HepG2 (cell line): ENCODE results near the gene ERMARD. TPM values are rescaled to one million over a fixed set of nuclear protein-coding genes. Genes with fewer than 3 reads are reported as not detected.
A peak's percentile ranks its signal among the peaks of the same experiment; 100 is the strongest.

ENCODE experiments used
- AGO1 ChIP-seq: fragments of 200-400 bp; formaldehyde crosslinking; IDR thresholded peaks from 2 replicates; pipeline ENCODE4 v1.6.1; 2017; ENCODE audit warnings: mild to moderate bottlenecking, low read depth, low read length, moderate library complexity; ENCODE audit not compliant: poor library complexity, severe bottlenecking
- CENPX ChIP-seq: sonication (generic); formaldehyde crosslinking; IDR thresholded peaks from 2 replicates; pipeline ENCODE4 v1.9.0; 2021; ENCODE audit warnings: mild to moderate bottlenecking, missing genetic modification reagents, moderate library complexity
- FOSL2 ChIP-seq: sonication (generic); formaldehyde crosslinking; IDR thresholded peaks from 2 replicates; pipeline ENCODE4 v1.4.0; 2020; ENCODE audit warnings: missing genetic modification reagents
- FOXO1 ChIP-seq: sonication (generic); formaldehyde crosslinking; IDR thresholded peaks from 2 replicates; pipeline ENCODE4 v1.4.0; 2020; ENCODE audit warnings: missing genetic modification reagents
- GABPA ChIP-seq, 2 experiments: IDR thresholded peaks; 2 replicates each; pipeline ENCODE4 v1.6.1; 2011 to 2016; ENCODE audit warnings: low read depth in 2 of 2, low read length in 1 of 2, missing biosample characterization in 1 of 2, missing genetic modification characterization in 1 of 2
- GPBP1L1 ChIP-seq: sonication (generic); formaldehyde crosslinking; IDR thresholded peaks from 2 replicates; pipeline ENCODE4 v1.5.0; 2020; ENCODE audit warnings: mild to moderate bottlenecking, missing genetic modification reagents
- HOXA5 ChIP-seq: sonication (generic); formaldehyde crosslinking; IDR thresholded peaks from 2 replicates; pipeline ENCODE4 v1.4.0; 2020; ENCODE audit warnings: missing genetic modification reagents
- IRX3 ChIP-seq: sonication (generic); formaldehyde crosslinking; IDR thresholded peaks from 2 replicates; pipeline ENCODE4 v1.8.1; 2023; ENCODE audit warnings: mild to moderate bottlenecking, low read depth, missing genetic modification reagents, borderline replicate concordance
- KLF13 ChIP-seq: sonication (generic); formaldehyde crosslinking; IDR thresholded peaks from 2 replicates; pipeline ENCODE4 v1.4.0; 2020; ENCODE audit warnings: mild to moderate bottlenecking, missing genetic modification reagents
- LCORL ChIP-seq, 2 experiments: fragments of 450-650 bp in 1 of 2; sonication (generic) in 1 of 2; formaldehyde crosslinking in 1 of 2; IDR thresholded peaks; 2 replicates each; pipeline versions ENCODE4 v1.5.0 to v1.6.1; 2017 to 2020; ENCODE audit warnings: antibody characterized with exemption in 1 of 2, missing genetic modification reagents in 1 of 2
- MTA1 ChIP-seq: sonication (generic); formaldehyde crosslinking; IDR thresholded peaks from 2 replicates; pipeline ENCODE4 v1.4.0; 2020; ENCODE audit warnings: missing genetic modification reagents, mild to moderate bottlenecking, borderline replicate concordance
- RBFOX2 ChIP-seq: fragments of 200-400 bp; formaldehyde crosslinking; IDR thresholded peaks from 2 replicates; pipeline ENCODE4 v1.6.1; 2017; ENCODE audit warnings: low read depth, mild to moderate bottlenecking, low read length
- REPIN1 ChIP-seq: sonication (generic); formaldehyde crosslinking; IDR thresholded peaks from 2 replicates; pipeline ENCODE4 v1.8.0; 2022; ENCODE audit warnings: missing genetic modification reagents, low read depth, mild to moderate bottlenecking, borderline replicate concordance
- SNAPC2 ChIP-seq: sonication (generic); formaldehyde crosslinking; IDR thresholded peaks from 2 replicates; pipeline ENCODE4 v1.8.1; 2022; ENCODE audit warnings: mild to moderate bottlenecking, missing genetic modification reagents
- SOX6 ChIP-seq, 2 experiments: fragments of 450-650 bp in 1 of 2; sonication (generic) in 1 of 2; formaldehyde crosslinking in 1 of 2; IDR thresholded peaks; 2 replicates each; pipeline versions ENCODE4 v1.4.0 to v1.6.1; 2017 to 2020; ENCODE audit warnings: antibody characterized with exemption in 1 of 2, mild to moderate bottlenecking in 1 of 2, missing genetic modification reagents in 1 of 2
- TAF1 ChIP-seq: sonication (generic); formaldehyde crosslinking; IDR thresholded peaks from 2 replicates; pipeline ENCODE4 v1.4.0; 2020; ENCODE audit warnings: missing genetic modification reagents
- ZBTB8A ChIP-seq: sonication (generic); formaldehyde crosslinking; IDR thresholded peaks from 2 replicates; pipeline ENCODE4 v1.4.0; 2020; ENCODE audit warnings: mild to moderate bottlenecking, low read depth, missing genetic modification reagents, borderline replicate concordance
- ZKSCAN8 ChIP-seq: IDR thresholded peaks from 2 replicates; pipeline ENCODE4 v1.6.1; 2016; ENCODE audit warnings: borderline replicate concordance, missing genetic modification reagents, missing compliant biosample characterization
- ZNF138 ChIP-seq: sonication (generic); formaldehyde crosslinking; IDR thresholded peaks from 2 replicates; pipeline ENCODE4 v1.5.0; 2020; ENCODE audit warnings: mild to moderate bottlenecking, low read depth, missing genetic modification reagents
- ZNF143 ChIP-seq: sonication (generic); formaldehyde crosslinking; IDR thresholded peaks from 2 replicates; pipeline ENCODE4 v1.4.0; 2020; ENCODE audit warnings: missing genetic modification reagents
- ZNF253 ChIP-seq: sonication (generic); formaldehyde crosslinking; IDR thresholded peaks from 2 replicates; pipeline ENCODE4 v1.8.0; 2022; ENCODE audit warnings: mild to moderate bottlenecking, missing genetic modification reagents, borderline replicate concordance
- ZNF343 ChIP-seq: sonication (generic); formaldehyde crosslinking; IDR thresholded peaks from 2 replicates; pipeline ENCODE4 v1.4.0; 2020; ENCODE audit warnings: mild to moderate bottlenecking, missing genetic modification reagents
- ZNF670 ChIP-seq: sonication (generic); formaldehyde crosslinking; IDR thresholded peaks from 2 replicates; pipeline ENCODE4 v1.8.0; 2022; ENCODE audit warnings: mild to moderate bottlenecking, missing genetic modification reagents, borderline replicate concordance
- ZNF891 ChIP-seq: sonication (generic); formaldehyde crosslinking; IDR thresholded peaks from 2 replicates; pipeline ENCODE4 v1.5.0; 2020; ENCODE audit warnings: mild to moderate bottlenecking, missing genetic modification reagents
- polyA plus RNA-seq, 8 experiments: library from polyadenylated mRNA; depleted of rRNA in 3 of 8; stranded (reverse) in 7 of 8; unstranded in 1 of 8; fragments of >200 nt; fragmentation: Illumina TruSeq in 4 of 8; extraction: Trizol in 4 of 8; gene quantifications; 2 replicates each; pipeline versions ENCODE4 v1.2.1 to v1.2.3, GENCODE V29; 2011 to 2016; ENCODE audit warnings: low read depth in 4 of 8, missing spikeins in 1 of 8, mixed read lengths in 1 of 8; ENCODE audit not compliant: insufficient read depth in 1 of 8
- total RNA-seq, 5 experiments: library from RNA; depleted of rRNA; stranded (reverse); fragments of >200 nt; fragmentation: Illumina TruSeq; extraction: Trizol; gene quantifications; 2 replicates each; pipeline ENCODE4 v1.2.3, GENCODE V29; 2016; ENCODE audit warnings: low read depth in 1 of 5
- TF ChIP-seq, protein P1 (sequence below): sonication (generic); formaldehyde crosslinking; IDR thresholded peaks from 2 replicates; pipeline ENCODE4 v1.4.0; 2020; ENCODE audit warnings: mild to moderate bottlenecking, missing genetic modification reagents

The ERMARD gene
- total and polyA plus RNA-seq, 2 of the 13 experiments (the other 11 are each of a cell fraction or from before 2014, with no cell fraction given), result 8.8 to 10.7 TPM

DNA sequence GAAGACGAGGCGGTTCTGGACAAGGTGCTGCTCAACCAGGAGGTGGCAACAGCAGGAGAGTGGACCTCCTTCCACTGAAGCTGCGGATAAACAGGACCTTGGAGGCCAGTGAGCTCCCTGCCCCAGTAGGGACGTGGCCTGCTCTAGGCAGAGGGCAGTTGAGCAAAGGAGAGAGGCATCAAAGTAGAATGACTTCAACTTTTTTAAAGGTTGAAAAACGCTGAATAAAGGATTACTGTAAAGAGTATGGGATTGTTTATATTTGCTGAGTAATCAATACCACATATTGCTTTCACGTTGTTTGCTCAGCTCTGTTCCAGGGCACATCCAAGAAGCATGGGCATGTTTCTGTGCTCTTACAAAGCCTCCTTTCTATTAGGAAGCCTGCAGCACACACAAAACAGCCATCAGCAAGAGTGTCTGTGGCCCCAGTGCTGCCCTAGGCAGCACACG, 48.1 kb downstream of the ERMARD start (continued):
- TF ChIP-seq, protein P1, sequence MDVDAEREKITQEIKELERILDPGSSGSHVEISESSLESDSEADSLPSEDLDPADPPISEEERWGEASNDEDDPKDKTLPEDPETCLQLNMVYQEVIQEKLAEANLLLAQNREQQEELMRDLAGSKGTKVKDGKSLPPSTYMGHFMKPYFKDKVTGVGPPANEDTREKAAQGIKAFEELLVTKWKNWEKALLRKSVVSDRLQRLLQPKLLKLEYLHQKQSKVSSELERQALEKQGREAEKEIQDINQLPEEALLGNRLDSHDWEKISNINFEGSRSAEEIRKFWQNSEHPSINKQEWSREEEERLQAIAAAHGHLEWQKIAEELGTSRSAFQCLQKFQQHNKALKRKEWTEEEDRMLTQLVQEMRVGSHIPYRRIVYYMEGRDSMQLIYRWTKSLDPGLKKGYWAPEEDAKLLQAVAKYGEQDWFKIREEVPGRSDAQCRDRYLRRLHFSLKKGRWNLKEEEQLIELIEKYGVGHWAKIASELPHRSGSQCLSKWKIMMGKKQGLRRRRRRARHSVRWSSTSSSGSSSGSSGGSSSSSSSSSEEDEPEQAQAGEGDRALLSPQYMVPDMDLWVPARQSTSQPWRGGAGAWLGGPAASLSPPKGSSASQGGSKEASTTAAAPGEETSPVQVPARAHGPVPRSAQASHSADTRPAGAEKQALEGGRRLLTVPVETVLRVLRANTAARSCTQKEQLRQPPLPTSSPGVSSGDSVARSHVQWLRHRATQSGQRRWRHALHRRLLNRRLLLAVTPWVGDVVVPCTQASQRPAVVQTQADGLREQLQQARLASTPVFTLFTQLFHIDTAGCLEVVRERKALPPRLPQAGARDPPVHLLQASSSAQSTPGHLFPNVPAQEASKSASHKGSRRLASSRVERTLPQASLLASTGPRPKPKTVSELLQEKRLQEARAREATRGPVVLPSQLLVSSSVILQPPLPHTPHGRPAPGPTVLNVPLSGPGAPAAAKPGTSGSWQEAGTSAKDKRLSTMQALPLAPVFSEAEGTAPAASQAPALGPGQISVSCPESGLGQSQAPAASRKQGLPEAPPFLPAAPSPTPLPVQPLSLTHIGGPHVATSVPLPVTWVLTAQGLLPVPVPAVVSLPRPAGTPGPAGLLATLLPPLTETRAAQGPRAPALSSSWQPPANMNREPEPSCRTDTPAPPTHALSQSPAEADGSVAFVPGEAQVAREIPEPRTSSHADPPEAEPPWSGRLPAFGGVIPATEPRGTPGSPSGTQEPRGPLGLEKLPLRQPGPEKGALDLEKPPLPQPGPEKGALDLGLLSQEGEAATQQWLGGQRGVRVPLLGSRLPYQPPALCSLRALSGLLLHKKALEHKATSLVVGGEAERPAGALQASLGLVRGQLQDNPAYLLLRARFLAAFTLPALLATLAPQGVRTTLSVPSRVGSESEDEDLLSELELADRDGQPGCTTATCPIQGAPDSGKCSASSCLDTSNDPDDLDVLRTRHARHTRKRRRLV (CRISPR knock-in tag), result no peak
- TF ChIP-seq CENPX (CRISPR knock-in tag) (no peak), ZBTB8A (no peak), IRX3 (CRISPR knock-in tag) (no peak), ZNF891 (CRISPR knock-in tag) (no peak), SOX6 (IDR thresholded peaks at IDR 0.05) (no peak), SOX6 (CRISPR knock-in tag; IDR thresholded peaks at IDR 0.05) (peak; percentile 92), TAF1 (CRISPR knock-in tag) (peak; percentile 59; the same call in 1 of the 2 replicates), HOXA5 (CRISPR knock-in tag) (0 out of 2 replicates have a peak, but pooled peaks have one; percentile 68), FOXO1 (CRISPR knock-in tag) (peak; percentile 87), GABPA (IDR thresholded peaks at IDR 0.05; ENCODE audit: low read depth, low read length) (no peak), GABPA (CRISPR knock-in tag; IDR thresholded peaks at IDR 0.05; ENCODE audit: low read depth) (no peak), ZNF253 (CRISPR knock-in tag) (no peak), LCORL (IDR thresholded peaks at IDR 0.05) (no peak), LCORL (CRISPR knock-in tag; IDR thresholded peaks at IDR 0.05) (peak; percentile 62; the same call in 1 of the 2 replicates), REPIN1 (CRISPR knock-in tag) (peak; percentile 40; the same call in 1 of the 2 replicates), RBFOX2 (peak; percentile 3; the same call in 1 of the 2 replicates), AGO1 (no peak), ZNF670 (no peak), FOSL2 (CRISPR knock-in tag) (peak; percentile 84), ZKSCAN8 (CRISPR knock-in tag) (peak; percentile 73; the same call in 1 of the 2 replicates), KLF13 (no peak), ZNF138 (CRISPR knock-in tag) (0 out of 2 replicates have a peak, but pooled peaks have one; percentile 14), ZNF343 (CRISPR knock-in tag) (no peak), ZNF143 (CRISPR knock-in tag) (no peak), SNAPC2 (peak; percentile 6; the same call in 1 of the 2 replicates), GPBP1L1 (no peak), MTA1 (CRISPR knock-in tag) (peak; percentile 79; the same call in 1 of the 2 replicates)
